ENCODE data around the gene CADM1.

- TF ChIP-seq CTCF (IDR thresholded peaks at IDR 0.05; ENCODE audit: low read depth, low read length) (no peak), EZH2phosphoT487 (IDR thresholded peaks at IDR 0.05; ENCODE audit: low read depth) (no peak)
Measured at GRCh38 chr11:115194802-115195110, 309.5 kb downstream of the CADM1 start.

Measured in OCI-LY3 (cell line).